Adrenal gland (tissue), 5 donors: ENCODE results near the gene ITGAV.

Source experiments
- POLR2A ChIP-seq, 2 donors: fragments of 450-650 bp; IDR thresholded peaks; one replicate each; pipeline ENCODE4 v1.6.1; 2017; ENCODE audit warnings: antibody characterized with exemption in 2 of 2, mild to moderate bottlenecking in 2 of 2, moderate library complexity in 1 of 2
- TF ChIP-seq, protein P1 (sequence below), 6 experiments: fragments of 450-650 bp in 4 of 6; fragments of 200-600 bp in 2 of 6; sonication (generic) in 1 of 6; IDR thresholded peaks; 1 replicate in 5 of 6; 2 replicates in 1 of 6; pipeline versions ENCODE4 v1.5.1 to v1.8.0; 2016 to 2021; ENCODE audit warnings: antibody characterized with exemption in 6 of 6, mild to moderate bottlenecking in 2 of 6, moderate library complexity in 1 of 6
- donor health status: DM: no; HTN: no; CAD: no.

DNA sequence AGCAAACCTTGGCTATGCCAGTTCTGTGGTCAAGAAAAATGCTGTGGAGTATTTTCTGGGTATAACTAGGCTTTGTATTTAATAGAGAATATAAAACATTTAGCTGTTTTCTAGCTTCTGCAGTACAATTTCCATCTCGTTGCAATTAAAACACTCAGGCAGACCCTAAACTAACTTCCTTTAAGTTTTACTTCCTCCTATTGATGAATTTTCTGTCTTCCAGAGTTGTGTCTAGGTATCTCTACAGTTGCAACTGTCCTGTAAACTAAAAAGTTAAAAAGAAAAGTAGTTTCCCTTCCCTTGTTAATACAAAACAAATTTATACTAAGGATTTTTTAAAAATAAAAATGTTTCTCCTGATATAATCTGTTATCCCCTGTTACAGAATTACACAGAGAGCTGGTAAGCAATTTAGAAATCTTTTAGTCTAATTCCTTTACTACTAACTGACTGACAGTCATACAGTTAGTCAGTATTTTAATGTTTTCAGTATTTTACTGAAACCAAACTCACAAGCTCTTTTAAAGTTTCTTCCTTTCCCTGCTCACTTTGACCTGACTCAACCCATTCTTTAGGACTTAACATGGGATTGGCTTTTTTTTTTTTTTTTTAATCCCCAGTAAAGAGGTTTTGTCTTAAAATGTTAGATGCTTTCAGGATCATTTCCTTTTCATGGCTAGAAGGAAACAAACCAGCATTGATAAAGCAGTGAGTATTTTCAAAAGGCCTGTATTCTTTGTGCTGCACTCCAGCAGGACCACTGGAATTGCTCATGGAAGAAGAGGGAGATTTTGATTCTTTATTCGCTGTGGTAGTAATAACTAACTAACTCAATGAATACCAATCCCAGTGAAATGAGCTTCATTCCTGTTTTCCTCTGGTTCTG is 22.9 kb downstream of the ITGAV start:
- TF ChIP-seq, protein P1, sequence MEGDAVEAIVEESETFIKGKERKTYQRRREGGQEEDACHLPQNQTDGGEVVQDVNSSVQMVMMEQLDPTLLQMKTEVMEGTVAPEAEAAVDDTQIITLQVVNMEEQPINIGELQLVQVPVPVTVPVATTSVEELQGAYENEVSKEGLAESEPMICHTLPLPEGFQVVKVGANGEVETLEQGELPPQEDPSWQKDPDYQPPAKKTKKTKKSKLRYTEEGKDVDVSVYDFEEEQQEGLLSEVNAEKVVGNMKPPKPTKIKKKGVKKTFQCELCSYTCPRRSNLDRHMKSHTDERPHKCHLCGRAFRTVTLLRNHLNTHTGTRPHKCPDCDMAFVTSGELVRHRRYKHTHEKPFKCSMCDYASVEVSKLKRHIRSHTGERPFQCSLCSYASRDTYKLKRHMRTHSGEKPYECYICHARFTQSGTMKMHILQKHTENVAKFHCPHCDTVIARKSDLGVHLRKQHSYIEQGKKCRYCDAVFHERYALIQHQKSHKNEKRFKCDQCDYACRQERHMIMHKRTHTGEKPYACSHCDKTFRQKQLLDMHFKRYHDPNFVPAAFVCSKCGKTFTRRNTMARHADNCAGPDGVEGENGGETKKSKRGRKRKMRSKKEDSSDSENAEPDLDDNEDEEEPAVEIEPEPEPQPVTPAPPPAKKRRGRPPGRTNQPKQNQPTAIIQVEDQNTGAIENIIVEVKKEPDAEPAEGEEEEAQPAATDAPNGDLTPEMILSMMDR (IDR thresholded peaks at IDR 0.05), result no peak
- TF ChIP-seq POLR2A (IDR thresholded peaks at IDR 0.05), result no peak
